ENCODE results near the gene F2RL3.

Gene F2RL3

GRCh38 chr19:16895467-16896145 lies 6.8 kb downstream of the F2RL3 start:
- no peak for DNase-seq

- DNase-seq: peak; percentile 48
These were observed 7.6 kb downstream of the F2RL3 start for GRCh38 chr19:16896146-16897028.

GRCh38 chr19:16897029-16897855 lies 8.4 kb downstream of the F2RL3 start:
- DNase-seq: peak; percentile 96

GRCh38 chr19:16897856-16898161 lies 9.0 kb downstream of the F2RL3 start:
- no peak for DNase-seq

GRCh38 chr19:16898361-16899015 lies 9.7 kb downstream of the F2RL3 start:
- no peak for DNase-seq

GRCh38 chr19:16899566-16900075 lies 10.8 kb downstream of the F2RL3 start:
- DNase-seq: peak; percentile 50

GRCh38 chr19:16901491-16902175 lies 12.8 kb downstream of the F2RL3 start:
- DNase-seq: no peak

GRCh38 chr19:16902545-16902944 lies 13.7 kb downstream of the F2RL3 start:
- DNase-seq: no peak

GRCh38 chr19:16903347-16903746 lies 14.5 kb downstream of the F2RL3 start:
- DNase-seq: no peak

- no peak for DNase-seq
These were observed 15.8 kb downstream of the F2RL3 start for GRCh38 chr19:16904599-16904998.

- no peak for DNase-seq
These were observed 20.0 kb downstream of the F2RL3 start for GRCh38 chr19:16908759-16909158.

GRCh38 chr19:16911046-16911445 lies 22.2 kb downstream of the F2RL3 start:
- DNase-seq: no peak

GRCh38 chr19:16912780-16913179 lies 24.0 kb downstream of the F2RL3 start:
- DNase-seq: no peak

GRCh38 chr19:16914421-16914820 lies 25.6 kb downstream of the F2RL3 start:
- DNase-seq: no peak

GRCh38 chr19:16915135-16915534 lies 26.3 kb downstream of the F2RL3 start:
- no peak for DNase-seq

GRCh38 chr19:16915734-16916133 lies 26.9 kb downstream of the F2RL3 start:
- no peak for DNase-seq

- DNase-seq: no peak
These were observed 28.6 kb downstream of the F2RL3 start for GRCh38 chr19:16917401-16917800.

GRCh38 chr19:16919496-16919895 lies 30.7 kb downstream of the F2RL3 start:
- no peak for DNase-seq

- DNase-seq: no peak
These were observed 32.2 kb downstream of the F2RL3 start for GRCh38 chr19:16920816-16921529.

GRCh38 chr19:16921766-16922591 lies 33.2 kb downstream of the F2RL3 start:
- no peak for DNase-seq

- no peak for DNase-seq
These were observed 33.8 kb downstream of the F2RL3 start for GRCh38 chr19:16922592-16922934.
